GM23338 (cell line): ENCODE data around the gene MCM7. TPM values are rescaled to one million over a fixed set of nuclear protein-coding genes. Genes with fewer than 3 reads are reported as not detected.
A peak's percentile ranks its signal among the peaks of the same experiment; 100 is the strongest.

Experiments
- ATAC-seq: fragments of 200-7000 bp; cut with Tn5 transposase; 3 replicates; pipeline ENCODE4 v1.9.1; 2020
- DNase-seq: peaks from one replicate; pipeline ENCODE4 v3.0.0-alpha.2; 2015; ENCODE audit warnings: low spot score
- H2AFZ ChIP-seq: fragments of 200-600 bp; sonication (generic); 2 replicates; pipeline ENCODE4 v1.8.0; 2016; ENCODE audit warnings: antibody characterized with exemption, mild to moderate bottlenecking, moderate library complexity
- H3F3A ChIP-seq: fragments of 200-600 bp; sonication (generic); replicated peaks from 2 replicates; pipeline ENCODE4 v1.8.0; 2017; ENCODE audit warnings: antibody characterized with exemption, mixed run types, low read depth
- H3K27ac ChIP-seq: fragments of 200-600 bp; sonication (generic); 2 replicates; pipeline ENCODE4 v1.6.1; 2016; ENCODE audit warnings: low read depth
- H3K27me3 ChIP-seq: fragments of 200-600 bp; sonication (generic); 2 replicates; pipeline ENCODE4 v1.8.0; 2016; ENCODE audit warnings: mild to moderate bottlenecking, mixed run types, moderate library complexity; ENCODE audit not compliant: insufficient read depth
- H3K36me3 ChIP-seq: fragments of 200-600 bp; sonication (generic); 2 replicates; pipeline ENCODE4 v1.8.0; 2016; ENCODE audit warnings: mild to moderate bottlenecking; ENCODE audit not compliant: insufficient read depth
- H3K4me1 ChIP-seq: fragments of 200-600 bp; sonication (generic); 2 replicates; pipeline ENCODE4 v1.8.0; 2016; ENCODE audit warnings: mild to moderate bottlenecking, moderate library complexity; ENCODE audit not compliant: insufficient read depth
- H3K4me2 ChIP-seq: fragments of 200-600 bp; sonication (generic); 2 replicates; pipeline ENCODE4 v1.7.1; 2017; ENCODE audit warnings: mixed run types
- H3K4me3 ChIP-seq: fragments of 200-600 bp; sonication (generic); 2 replicates; pipeline ENCODE4 v1.6.1; 2016; ENCODE audit warnings: mixed run types
- H3K79me2 ChIP-seq: fragments of 200-600 bp; sonication (generic); replicated peaks from 2 replicates; pipeline ENCODE4 v1.8.0; 2017; ENCODE audit warnings: mild to moderate bottlenecking; ENCODE audit not compliant: insufficient read depth
- H3K9me2 ChIP-seq: fragments of 200-600 bp; sonication (generic); 2 replicates; pipeline ENCODE4 v1.8.0; 2017; ENCODE audit not compliant: insufficient read depth
- H4K20me1 ChIP-seq: fragments of 200-600 bp; sonication (generic); replicated peaks from 2 replicates; pipeline ENCODE4 v1.8.0; 2017; ENCODE audit warnings: mild to moderate bottlenecking; ENCODE audit not compliant: insufficient read depth
- H3K27ac Mint-ChIP-seq: 2 replicates; pipeline ENCODE4 v1.8.0; 2020; ENCODE audit warnings: inconsistent platforms, mild to moderate bottlenecking, moderate library complexity, mixed read lengths
- H3K27me3 Mint-ChIP-seq: 3 replicates; pipeline ENCODE4 v1.8.0; 2022; ENCODE audit warnings: low read depth, mild to moderate bottlenecking, moderate library complexity, mixed read lengths, inconsistent platforms; ENCODE audit not compliant: insufficient read depth, poor library complexity
- H3K36me3 Mint-ChIP-seq: 3 replicates; pipeline ENCODE4 v1.8.0; 2021; ENCODE audit warnings: low read depth, mild to moderate bottlenecking, inconsistent platforms, moderate library complexity, mixed read lengths
- H3K4me1 Mint-ChIP-seq: 3 replicates; pipeline ENCODE4 v1.8.0; 2020; ENCODE audit warnings: mild to moderate bottlenecking, inconsistent platforms, mixed read lengths
- H3K4me3 Mint-ChIP-seq: 3 replicates; pipeline ENCODE4 v1.8.0; 2021; ENCODE audit warnings: moderate library complexity, mild to moderate bottlenecking, inconsistent platforms, mixed read lengths
- H3K9me3 Mint-ChIP-seq: 3 replicates; pipeline ENCODE4 v1.8.0; 2020; ENCODE audit warnings: moderate library complexity, mild to moderate bottlenecking, inconsistent platforms, mixed read lengths
- CREB1 ChIP-seq: fragments of 250-450 bp; sonication (Bioruptor Pico); IDR thresholded peaks from 2 replicates; pipeline ENCODE4 v1.5.0; 2020; ENCODE audit warnings: low read depth, mild to moderate bottlenecking, moderate library complexity
- EZH2phosphoT487 ChIP-seq: fragments of 200-600 bp; sonication (generic); IDR thresholded peaks from one replicate; pipeline ENCODE4 v1.8.1; 2018; ENCODE audit warnings: antibody characterized with exemption; ENCODE audit not compliant: unreplicated experiment
- JUNB ChIP-seq: IDR thresholded peaks from one replicate; pipeline ENCODE4 v1.6.1; 2016; ENCODE audit warnings: antibody characterized with exemption; ENCODE audit not compliant: unreplicated experiment
- NANOG ChIP-seq: IDR thresholded peaks from 2 replicates; pipeline ENCODE4 v1.6.1; 2016; ENCODE audit warnings: antibody characterized with exemption, borderline replicate concordance
- POLR2AphosphoS5 ChIP-seq: IDR thresholded peaks from 2 replicates; pipeline ENCODE4 v1.6.1; 2016; ENCODE audit warnings: antibody characterized with exemption, low read depth
- REST ChIP-seq: IDR thresholded peaks from one replicate; pipeline ENCODE4 v1.6.1; 2018; ENCODE audit warnings: antibody characterized with exemption; ENCODE audit not compliant: unreplicated experiment
- STAT1 ChIP-seq: IDR thresholded peaks from one replicate; pipeline ENCODE4 v1.6.1; 2016; ENCODE audit warnings: antibody characterized with exemption; ENCODE audit not compliant: unreplicated experiment
- ZNF114 ChIP-seq: fragments of 250-450 bp; sonication (Bioruptor Pico); IDR thresholded peaks from 2 replicates; pipeline ENCODE4 v1.5.0; 2020; ENCODE audit warnings: mild to moderate bottlenecking, moderate library complexity
- ZNF331 ChIP-seq: fragments of 250-450 bp; sonication (Bioruptor Pico); IDR thresholded peaks from 2 replicates; pipeline ENCODE4 v1.5.0; 2020; ENCODE audit warnings: low read depth, mild to moderate bottlenecking, moderate library complexity
- polyA plus RNA-seq: library from polyadenylated mRNA; unstranded; fragments of >200 nt; fragmentation: Nextera tagmentation; extraction: Ambion mirVana; gene quantifications from 2 replicates; pipeline ENCODE4 v1.2.1, GENCODE V29; 2016
- total RNA-seq: library from RNA; depleted of rRNA; stranded (reverse); fragments of >200 nt; shearing (Covaris generic); gene quantifications from 2 replicates; pipeline ENCODE4 v1.2.3, GENCODE V29; 2014
- TF ChIP-seq, protein P1 (sequence below): IDR thresholded peaks from 2 replicates; pipeline ENCODE4 v1.6.1; 2016; ENCODE audit warnings: antibody characterized with exemption
- TF ChIP-seq, protein P2 (sequence below): fragments of 250-450 bp; sonication (Bioruptor Pico); IDR thresholded peaks from 2 replicates; pipeline ENCODE4 v1.5.0; 2020; ENCODE audit warnings: mild to moderate bottlenecking, moderate library complexity

Gene MCM7
- total and polyA plus RNA-seq, 2 experiments from 2014 or later: 140 to 285 TPM

GRCh38 chr7:100142461-100142860 is 41.3 kb upstream of the MCM7 start (continued):
- TF ChIP-seq, protein P1, sequence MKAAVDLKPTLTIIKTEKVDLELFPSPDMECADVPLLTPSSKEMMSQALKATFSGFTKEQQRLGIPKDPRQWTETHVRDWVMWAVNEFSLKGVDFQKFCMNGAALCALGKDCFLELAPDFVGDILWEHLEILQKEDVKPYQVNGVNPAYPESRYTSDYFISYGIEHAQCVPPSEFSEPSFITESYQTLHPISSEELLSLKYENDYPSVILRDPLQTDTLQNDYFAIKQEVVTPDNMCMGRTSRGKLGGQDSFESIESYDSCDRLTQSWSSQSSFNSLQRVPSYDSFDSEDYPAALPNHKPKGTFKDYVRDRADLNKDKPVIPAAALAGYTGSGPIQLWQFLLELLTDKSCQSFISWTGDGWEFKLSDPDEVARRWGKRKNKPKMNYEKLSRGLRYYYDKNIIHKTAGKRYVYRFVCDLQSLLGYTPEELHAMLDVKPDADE: no peak
- TF ChIP-seq NANOG (no peak), POLR2AphosphoS5 (no peak), JUNB (no peak), ZNF114 (CRISPR knock-in tag) (no peak), EZH2phosphoT487 (no peak), STAT1 (no peak)

DNA sequence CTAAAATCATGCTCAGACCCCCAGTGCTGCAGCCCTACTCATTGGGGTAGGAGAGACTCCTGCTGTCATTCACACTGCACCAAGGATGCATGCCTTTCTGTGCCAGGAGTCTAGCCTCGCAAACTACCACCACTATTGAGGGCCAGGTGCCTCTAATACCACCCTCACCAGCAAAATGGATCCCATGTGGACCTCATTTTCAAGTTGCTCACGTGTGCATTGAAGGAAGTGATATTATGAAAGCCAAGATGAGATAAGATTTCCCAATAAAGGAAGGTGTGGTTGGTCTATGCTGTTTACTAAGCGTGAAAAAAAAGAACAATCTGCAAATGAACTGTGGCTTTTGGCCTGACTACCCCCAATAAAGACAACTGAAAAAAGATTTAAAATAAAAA is 40.4 kb upstream of the MCM7 start:
- H3K4me1 Mint-ChIP-seq: peaks cover 8% of the 10 kb centered on the region; the same call in 2 of the 3 replicates
- no peak overlapping the region for H3K4me3 ChIP-seq
- TF ChIP-seq POLR2AphosphoS5 (no peak), ZNF331 (no peak), EZH2phosphoT487 (no peak), NANOG (no peak), REST (no peak), ZNF114 (CRISPR knock-in tag) (no peak), CREB1 (CRISPR knock-in tag) (no peak)
- TF ChIP-seq, protein P1: no peak
- TF ChIP-seq, protein P2, sequence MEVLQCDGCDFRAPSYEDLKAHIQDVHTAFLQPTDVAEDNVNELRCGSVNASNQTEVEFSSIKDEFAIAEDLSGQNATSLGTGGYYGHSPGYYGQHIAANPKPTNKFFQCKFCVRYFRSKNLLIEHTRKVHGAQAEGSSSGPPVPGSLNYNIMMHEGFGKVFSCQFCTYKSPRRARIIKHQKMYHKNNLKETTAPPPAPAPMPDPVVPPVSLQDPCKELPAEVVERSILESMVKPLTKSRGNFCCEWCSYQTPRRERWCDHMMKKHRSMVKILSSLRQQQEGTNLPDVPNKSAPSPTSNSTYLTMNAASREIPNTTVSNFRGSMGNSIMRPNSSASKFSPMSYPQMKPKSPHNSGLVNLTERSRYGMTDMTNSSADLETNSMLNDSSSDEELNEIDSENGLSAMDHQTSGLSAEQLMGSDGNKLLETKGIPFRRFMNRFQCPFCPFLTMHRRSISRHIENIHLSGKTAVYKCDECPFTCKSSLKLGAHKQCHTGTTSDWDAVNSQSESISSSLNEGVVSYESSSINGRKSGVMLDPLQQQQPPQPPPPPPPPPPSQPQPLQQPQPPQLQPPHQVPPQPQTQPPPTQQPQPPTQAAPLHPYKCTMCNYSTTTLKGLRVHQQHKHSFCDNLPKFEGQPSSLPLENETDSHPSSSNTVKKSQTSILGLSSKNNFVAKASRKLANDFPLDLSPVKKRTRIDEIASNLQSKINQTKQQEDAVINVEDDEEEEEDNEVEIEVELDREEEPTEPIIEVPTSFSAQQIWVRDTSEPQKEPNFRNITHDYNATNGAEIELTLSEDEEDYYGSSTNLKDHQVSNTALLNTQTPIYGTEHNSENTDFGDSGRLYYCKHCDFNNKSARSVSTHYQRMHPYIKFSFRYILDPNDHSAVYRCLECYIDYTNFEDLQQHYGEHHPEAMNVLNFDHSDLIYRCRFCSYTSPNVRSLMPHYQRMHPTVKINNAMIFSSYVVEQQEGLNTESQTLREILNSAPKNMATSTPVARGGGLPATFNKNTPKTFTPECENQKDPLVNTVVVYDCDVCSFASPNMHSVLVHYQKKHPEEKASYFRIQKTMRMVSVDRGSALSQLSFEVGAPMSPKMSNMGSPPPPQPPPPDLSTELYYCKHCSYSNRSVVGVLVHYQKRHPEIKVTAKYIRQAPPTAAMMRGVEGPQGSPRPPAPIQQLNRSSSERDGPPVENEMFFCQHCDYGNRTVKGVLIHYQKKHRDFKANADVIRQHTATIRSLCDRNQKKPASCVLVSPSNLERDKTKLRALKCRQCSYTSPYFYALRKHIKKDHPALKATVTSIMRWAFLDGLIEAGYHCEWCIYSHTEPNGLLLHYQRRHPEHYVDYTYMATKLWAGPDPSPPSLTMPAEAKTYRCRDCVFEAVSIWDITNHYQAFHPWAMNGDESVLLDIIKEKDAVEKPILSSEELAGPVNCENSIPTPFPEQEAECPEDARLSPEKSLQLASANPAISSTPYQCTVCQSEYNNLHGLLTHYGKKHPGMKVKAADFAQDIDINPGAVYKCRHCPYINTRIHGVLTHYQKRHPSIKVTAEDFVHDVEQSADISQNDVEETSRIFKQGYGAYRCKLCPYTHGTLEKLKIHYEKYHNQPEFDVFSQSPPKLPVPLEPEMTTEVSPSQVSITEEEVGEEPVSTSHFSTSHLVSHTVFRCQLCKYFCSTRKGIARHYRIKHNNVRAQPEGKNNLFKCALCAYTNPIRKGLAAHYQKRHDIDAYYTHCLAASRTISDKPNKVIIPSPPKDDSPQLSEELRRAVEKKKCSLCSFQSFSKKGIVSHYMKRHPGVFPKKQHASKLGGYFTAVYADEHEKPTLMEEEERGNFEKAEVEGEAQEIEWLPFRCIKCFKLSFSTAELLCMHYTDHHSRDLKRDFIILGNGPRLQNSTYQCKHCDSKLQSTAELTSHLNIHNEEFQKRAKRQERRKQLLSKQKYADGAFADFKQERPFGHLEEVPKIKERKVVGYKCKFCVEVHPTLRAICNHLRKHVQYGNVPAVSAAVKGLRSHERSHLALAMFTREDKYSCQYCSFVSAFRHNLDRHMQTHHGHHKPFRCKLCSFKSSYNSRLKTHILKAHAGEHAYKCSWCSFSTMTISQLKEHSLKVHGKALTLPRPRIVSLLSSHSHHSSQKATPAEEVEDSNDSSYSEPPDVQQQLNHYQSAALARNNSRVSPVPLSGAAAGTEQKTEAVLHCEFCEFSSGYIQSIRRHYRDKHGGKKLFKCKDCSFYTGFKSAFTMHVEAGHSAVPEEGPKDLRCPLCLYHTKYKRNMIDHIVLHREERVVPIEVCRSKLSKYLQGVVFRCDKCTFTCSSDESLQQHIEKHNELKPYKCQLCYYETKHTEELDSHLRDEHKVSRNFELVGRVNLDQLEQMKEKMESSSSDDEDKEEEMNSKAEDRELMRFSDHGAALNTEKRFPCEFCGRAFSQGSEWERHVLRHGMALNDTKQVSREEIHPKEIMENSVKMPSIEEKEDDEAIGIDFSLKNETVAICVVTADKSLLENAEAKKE (CRISPR knock-in tag): no peak
- H4K20me1 ChIP-seq: no peaks in the 10 kb centered on the region
- no peak overlapping the region for H3K4me2 ChIP-seq
- peaks cover 4% of the 10 kb centered on the region; the same call in 1 of the 3 replicates for H3K9me3 Mint-ChIP-seq
- no peak overlapping the region for H3K27ac ChIP-seq
- H3F3A ChIP-seq: no peaks in the 10 kb centered on the region
- DNase-seq (no peak), ATAC-seq (no peak)
- no peak overlapping the region for H3K4me3 Mint-ChIP-seq
- no peak overlapping the region for H3K27ac Mint-ChIP-seq
- no peaks in the 10 kb centered on the region for H3K27me3 ChIP-seq
- H2AFZ ChIP-seq: 0 out of 2 replicates have a peak overlapping the region, but pooled peaks have one; percentile 10
- no peaks in the 10 kb centered on the region; the same call in 2 of the 3 replicates for H3K36me3 Mint-ChIP-seq
- H3K27me3 Mint-ChIP-seq: peaks cover 2% of the 10 kb centered on the region
- H3K79me2 ChIP-seq: no peaks in the 10 kb centered on the region
- no peaks in the 10 kb centered on the region for H3K4me1 ChIP-seq
- no peaks in the 10 kb centered on the region for H3K36me3 ChIP-seq
- H3K9me2 ChIP-seq: no peaks in the 10 kb centered on the region
